Choroid plexus epithelial cell (primary cell): ENCODE results near the gene DOP1B.

Experiments
- DNase-seq: peaks from one replicate; pipeline ENCODE4 v3.0.0-alpha.2; 2010; ENCODE audit warnings: low read depth
- H3K4me3 ChIP-seq: 2 replicates; pipeline ENCODE4 v1.5.1; 2011; ENCODE audit warnings: low read depth, mild to moderate bottlenecking, control low read depth, low read length, moderate library complexity
- CTCF ChIP-seq: conservative IDR thresholded peaks from 2 replicates; pipeline ENCODE4 v1.5.1; 2011; ENCODE audit warnings: low read depth, mild to moderate bottlenecking, control low read depth, inconsistent platforms, low read length, moderate library complexity

DOP1B gene

GRCh38 chr21:36175771-36176565, 19.3 kb downstream of the DOP1B start:
- TF ChIP-seq CTCF, result no peak
- DNase-seq, result no peak
- H3K4me3 ChIP-seq, result no peak overlapping the region

- no peak overlapping the region for H3K4me3 ChIP-seq
- no peak for DNase-seq
- no peak for TF ChIP-seq CTCF
Observed at GRCh38 chr21:36178349-36178748, 21.7 kb downstream of the DOP1B start.

GRCh38 chr21:36179145-36179544, 22.5 kb downstream of the DOP1B start:
- no peak for DNase-seq
- TF ChIP-seq CTCF, result no peak
- H3K4me3 ChIP-seq, result no peak overlapping the region

- no peak for DNase-seq
Observed at GRCh38 chr21:36180963-36181362, 24.3 kb downstream of the DOP1B start.

GRCh38 chr21:36183144-36183795, 26.6 kb downstream of the DOP1B start:
- DNase-seq, result no peak
- TF ChIP-seq CTCF, result no peak
- no peak overlapping the region for H3K4me3 ChIP-seq

More at GRCh38 chr21:36180963-36181362, 24.3 kb downstream of the DOP1B start:
- no peak for TF ChIP-seq CTCF
- H3K4me3 ChIP-seq, result no peak overlapping the region

- no peak overlapping the region for H3K4me3 ChIP-seq
- TF ChIP-seq CTCF, result no peak
- no peak for DNase-seq
Observed at GRCh38 chr21:36184545-36184944, 27.9 kb downstream of the DOP1B start.
